ENCODE results near the gene GBA2. TPM values are rescaled to one million over a fixed set of nuclear protein-coding genes. Genes with fewer than 3 reads are reported as not detected.

The GBA2 gene
- total RNA-seq, 1 donor from 2014 or later: 98.6 TPM

DNA sequence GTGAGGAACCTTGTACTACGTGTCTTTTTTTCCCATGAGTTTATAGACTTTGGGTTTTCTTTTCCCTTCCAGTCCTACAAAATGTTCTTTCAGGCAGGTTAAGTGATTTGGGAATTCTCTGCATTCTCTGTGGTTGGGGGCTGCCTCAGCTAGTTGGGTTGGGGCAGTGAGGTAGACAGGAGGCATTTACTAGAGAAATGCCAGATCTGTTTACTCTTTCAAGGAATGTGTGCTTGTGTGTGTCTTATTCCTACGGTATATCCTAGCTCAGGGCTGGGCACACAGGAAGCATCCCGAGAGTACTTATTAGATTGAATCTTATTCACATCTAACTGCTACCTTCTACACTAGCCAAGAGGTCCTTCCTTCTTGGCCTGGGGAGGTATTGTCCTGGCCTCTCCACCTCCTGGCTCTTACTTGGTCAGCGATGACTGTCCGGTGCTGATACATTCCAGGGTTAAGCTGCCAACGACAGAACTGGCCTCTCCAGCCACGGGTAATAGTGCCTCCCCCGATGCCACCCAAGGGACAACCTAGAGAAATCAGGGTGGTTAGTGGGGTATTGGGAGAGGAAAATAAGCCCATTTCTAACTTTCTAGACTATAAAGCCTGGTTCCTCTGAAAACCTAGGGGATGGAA is 5.0 kb downstream of the GBA2 start:
- intact Hi-C loops (cut with DNase I): no loop called here
- DNase-seq (ENCODE audit: low spot score): no peak

DNA sequence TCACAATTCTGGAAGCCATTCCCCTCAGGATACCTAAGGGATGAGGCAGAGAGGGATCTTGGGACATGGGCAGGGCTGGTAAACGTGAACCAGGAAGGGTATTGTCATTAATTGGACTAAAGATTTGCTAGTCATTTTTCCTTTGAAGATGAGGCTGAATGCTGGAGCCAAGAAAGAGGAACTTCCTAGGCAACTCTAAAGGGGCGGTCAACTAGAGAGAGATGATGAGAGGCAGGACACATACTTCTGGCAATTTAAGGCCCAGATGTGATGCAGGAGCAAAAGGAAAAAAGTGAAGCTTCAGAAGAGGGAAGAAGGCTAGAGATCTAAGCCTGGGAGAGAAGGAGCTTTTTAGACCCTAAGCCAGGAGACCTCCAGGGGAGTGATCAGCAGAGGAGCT is 5.6 kb downstream of the GBA2 start:
- DNase-seq (ENCODE audit: low spot score): no peak
- intact Hi-C loops (cut with DNase I): no loop called here

DNA sequence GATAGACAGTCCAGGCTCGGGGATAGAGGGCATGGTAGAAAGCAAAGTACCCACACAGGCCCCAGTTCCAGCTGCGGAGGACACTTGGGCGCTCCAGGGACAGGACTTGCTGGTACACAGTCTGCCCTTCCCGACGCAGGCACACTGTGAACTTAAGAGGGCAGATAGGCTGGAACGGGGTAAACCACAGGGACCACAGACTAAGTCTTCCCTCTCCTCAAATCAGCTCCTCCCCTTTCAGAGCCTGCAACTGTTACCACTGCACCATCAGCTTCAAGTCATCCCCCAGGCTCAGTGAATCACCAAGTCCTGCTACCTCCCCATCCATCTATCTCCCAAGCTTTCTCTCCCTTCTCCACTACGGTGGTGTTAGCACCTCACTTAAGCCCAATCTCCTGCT is 7.3 kb downstream of the GBA2 start:
- intact Hi-C loops (cut with DNase I): no loop called here
- no peak for DNase-seq (ENCODE audit: low spot score)

DNA sequence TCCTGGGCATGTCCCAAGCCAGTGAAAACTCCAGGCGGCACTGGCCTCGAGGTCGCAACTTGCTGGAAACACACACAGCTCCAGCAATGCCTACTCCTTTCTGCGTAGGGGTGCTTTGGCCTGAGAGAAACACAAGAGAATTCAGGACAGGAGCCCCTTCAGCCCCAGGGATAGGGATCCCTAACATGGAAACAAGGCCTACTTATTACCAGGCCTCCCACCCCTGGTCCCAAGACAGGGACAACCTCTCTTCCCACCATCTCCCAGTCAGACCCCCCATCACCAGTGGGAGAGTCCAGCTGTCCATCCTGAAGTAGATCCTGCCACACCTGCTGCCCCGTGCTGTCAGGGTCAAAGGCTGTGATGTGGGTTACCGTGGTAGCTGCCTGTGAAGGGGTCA is 8.8 kb downstream of the GBA2 start:
- no peak for DNase-seq (ENCODE audit: low spot score)
- intact Hi-C loops (cut with DNase I): no loop called here

DNA sequence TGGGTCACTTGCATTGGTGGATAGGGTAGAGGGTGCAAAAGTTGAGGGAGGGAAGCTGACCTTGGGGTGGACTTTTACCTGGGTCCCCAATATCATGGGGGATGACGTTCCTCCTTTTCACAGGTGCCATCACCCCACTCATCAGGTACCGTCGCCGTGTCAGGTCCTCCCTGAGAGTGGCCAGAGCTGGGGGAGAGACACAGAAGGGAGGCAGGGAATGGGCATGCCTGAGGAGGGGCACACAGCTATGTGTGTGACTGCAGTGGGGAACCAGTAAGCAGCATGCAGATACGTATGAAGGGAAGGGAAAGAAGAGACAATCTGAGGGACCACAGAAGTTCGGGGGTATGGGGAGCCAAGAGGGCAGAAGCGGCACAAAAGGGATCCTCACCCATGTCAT is 10.1 kb downstream of the GBA2 start:
- intact Hi-C loops (cut with DNase I): no loop called here
- DNase-seq (ENCODE audit: low spot score): no peak

DNA sequence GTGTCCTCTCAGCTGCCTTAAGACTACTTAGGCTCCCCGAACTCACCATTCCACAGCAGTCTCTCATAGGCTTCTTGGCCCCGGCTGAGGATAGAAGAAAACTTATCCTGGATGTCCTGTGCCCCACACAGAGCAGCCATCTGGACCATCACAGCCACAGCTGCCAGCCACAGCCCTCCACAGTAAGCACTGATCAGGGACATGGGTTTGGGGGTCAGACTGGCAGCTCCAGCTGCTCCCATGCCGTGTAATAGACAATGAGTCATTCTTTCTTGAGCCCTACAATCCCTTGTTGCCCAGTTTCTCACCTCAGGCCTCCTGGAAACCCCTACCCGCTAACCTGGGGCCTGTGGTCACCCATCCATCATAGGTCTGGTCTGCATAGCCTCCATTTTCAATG is 10.8 kb downstream of the GBA2 start:
- intact Hi-C loops (cut with DNase I): no loop called here
- DNase-seq (ENCODE audit: low spot score): no peak

DNA sequence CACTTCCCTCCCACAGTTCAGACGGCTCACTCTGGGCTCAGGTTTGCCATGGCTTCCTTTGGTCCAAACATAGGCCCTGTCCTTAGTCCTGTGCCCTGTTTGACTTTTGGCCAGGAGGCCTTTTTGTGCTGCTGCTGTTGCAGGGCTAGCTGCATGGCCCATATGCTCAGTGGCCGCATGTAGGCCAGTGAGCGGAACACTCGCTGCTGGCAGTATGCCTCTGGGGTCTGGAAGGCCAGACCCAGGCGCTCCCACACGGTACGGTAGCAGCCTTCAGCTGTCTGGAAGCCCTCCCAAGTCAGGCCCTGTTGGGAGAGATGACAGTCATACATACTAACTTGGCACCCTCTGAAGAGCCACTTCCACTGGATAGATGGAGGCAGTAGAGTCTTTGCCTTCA is 11.9 kb downstream of the GBA2 start:
- DNase-seq (ENCODE audit: low spot score): no peak
- intact Hi-C loops (cut with DNase I): no loop called here

DNA sequence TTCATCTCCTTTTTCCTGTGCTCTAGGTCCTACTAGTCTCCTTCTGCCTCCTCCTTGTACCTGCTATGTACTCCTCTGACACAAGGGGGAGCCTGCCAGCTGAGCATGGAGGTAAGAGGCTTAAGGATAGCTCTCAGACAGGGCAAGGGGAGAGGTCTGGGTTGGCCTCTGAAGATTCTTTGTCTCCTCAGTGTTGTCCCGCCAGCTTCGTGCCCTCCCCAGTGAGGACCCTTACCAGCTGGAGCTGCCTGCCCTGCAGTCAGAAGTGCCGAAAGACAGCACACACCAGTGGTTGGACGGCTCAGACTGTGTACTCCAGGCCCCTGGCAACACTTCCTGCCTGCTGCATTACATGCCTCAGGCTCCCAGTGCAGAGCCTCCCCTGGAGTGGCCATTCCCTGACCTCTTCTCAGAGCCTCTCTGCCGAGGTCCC is 12.8 kb downstream of the GBA2 start:
- no peak for DNase-seq (ENCODE audit: low spot score)
- intact Hi-C loops (cut with DNase I): no loop called here

DNA sequence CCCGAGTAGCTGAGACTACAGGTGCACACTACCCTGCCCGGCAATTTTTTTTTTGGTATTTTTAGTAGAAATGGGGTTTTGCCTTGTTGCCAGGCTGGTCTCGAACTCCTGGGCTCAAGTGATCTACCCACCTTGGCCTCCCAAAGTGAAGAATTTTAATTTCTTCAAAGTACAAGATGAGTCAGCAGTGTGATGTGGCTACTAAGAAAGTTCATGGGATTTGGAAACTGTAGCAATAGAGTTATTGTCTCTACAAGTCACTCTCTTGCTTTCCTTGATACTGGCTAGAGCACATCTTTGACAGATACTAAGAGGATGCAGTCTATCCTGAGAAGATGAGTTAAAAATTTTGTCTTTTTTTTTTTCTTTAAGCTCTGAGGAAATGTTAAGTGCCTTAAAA is 14.9 kb downstream of the GBA2 start:
- intact Hi-C loops (cut with DNase I): loop anchor here (5.0 kb wide), 2 partner anchors 78 to 132 kb away; partner anchors contain the start of gene SPAG8
- no peak for DNase-seq (ENCODE audit: low spot score)

DNA sequence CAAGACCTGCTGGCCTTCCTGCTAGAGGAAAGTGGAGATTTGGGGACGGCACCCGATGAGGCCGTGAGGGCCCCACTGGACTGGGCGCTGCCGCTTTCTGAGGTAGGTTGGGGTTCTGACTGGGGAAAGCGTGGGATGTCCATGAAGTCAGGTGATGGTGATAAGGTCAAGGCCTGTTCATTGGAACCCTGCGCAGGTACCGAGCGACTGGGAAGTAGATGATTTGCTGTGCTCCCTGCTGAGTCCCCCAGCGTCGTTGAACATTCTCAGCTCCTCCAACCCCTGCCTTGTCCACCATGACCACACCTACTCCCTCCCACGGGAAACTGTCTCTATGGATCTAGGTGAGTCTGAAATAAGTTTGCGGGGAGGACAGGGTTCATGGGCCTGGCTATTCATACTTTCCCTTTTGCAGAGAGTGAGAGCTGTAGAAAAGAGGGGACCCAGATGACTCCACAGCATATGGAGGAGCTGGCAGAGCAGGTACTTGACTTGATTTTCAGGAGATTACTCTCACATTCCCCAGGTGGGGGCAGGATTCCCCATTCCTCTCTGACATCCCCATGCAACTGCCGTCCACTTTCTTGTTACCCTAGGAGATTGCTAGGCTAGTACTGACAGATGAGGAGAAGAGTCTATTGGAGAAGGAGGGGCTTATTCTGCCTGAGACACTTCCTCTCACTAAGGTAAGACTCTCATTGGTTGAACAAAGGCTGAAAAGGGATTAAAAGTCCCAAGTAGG is 16.1 kb downstream of the GBA2 start:
- DNase-seq (ENCODE audit: low spot score): no peak

DNA sequence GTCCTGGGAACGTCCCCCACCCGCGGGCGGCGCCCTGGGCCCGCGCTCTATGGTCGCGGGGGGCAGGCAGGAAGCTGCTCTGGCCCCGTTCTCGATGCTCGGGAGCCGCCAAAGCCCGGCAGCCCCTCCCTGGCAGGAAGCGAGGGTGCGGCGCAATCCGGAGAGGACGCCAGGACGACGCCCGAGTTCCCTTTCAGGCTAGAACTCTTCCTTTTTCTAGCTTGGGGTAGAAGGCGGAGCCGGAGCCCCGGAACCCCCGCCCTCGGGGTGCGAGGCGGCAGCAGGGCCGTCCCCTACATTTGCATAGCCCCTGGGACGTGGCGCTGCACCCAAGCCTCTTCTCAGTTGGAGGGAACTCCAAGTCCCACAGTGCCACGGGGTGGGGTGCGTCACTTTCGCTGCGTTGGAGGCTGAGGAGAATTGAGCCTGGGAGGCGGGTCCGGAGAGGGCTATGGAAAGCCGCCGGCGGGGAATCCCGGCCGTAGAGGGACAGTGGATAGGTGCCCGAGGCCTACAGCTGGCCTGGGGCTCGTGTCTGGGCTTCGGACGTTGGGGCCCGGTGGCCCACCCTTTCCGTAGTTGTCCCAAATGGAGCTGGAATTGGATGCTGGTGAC is 16.7 kb downstream of the GBA2 start, which contains the start of the genes CREB3 and TLN1:
TSS of gene CREB3 (plus strand) at position 482 of the 615 bp plus-strand sequence. CDS start at position 589, 107 bp downstream.
TSS of gene TLN1 (minus strand) at position 11 of the 615 bp plus-strand sequence. CDS start 6,501 bp downstream, outside the sequence.
- intact Hi-C loops (cut with DNase I): loop anchor here (1.0 to 5.0 kb wide), 4 partner anchors 17 to 130 kb away; partner anchors contain the start of genes GBA2, RGP1 and SPAG8
- DNase-seq (ENCODE audit: low spot score): peak; percentile 100

More for the DNA sequence above, 16.1 kb downstream of the GBA2 start:
- intact Hi-C loops (cut with DNase I): loop anchor here (1.0 to 5.0 kb wide), 4 partner anchors 16 to 131 kb away; partner anchors contain the start of genes GBA2, RGP1 and SPAG8

DNA sequence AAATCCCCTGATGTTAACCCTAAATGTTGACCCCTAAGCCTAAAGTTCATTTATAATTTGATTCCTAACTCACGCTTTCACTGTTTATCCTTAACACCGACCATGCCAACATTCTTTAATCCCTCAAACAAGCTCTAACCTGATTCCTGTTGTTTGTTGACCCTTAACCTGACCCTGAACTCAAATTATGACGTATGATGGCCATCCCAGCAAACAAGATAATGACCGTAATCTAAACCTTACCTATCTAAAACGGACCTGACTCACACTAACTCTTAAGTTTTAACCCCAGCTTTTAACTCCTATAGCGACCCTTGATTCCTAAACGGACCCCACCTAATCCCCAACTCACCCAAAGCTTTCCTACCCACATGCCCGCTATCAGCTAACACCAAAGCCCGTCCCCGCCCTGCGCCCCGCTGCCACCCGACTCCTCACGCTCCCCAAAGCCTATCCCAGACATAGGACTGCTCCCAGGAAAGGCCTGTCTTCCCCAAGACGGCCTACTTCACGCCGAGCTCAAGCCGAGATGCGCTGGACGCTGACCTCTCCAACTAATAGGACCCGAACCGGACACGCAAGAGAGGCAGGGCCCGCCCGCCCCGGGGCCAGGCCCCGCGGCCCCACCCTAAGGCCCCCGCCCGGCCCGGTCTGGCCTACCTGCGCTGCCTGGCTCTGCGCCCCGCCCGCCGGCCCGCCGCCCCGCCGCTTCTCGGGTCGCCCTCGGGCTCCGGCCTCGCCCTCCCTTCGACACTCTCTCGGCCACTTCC is 17.4 kb downstream of the GBA2 start:
- intact Hi-C loops (cut with DNase I): loop anchor here (1.0 to 5.0 kb wide), 5 partner anchors 17 to 129 kb away; partner anchors contain the start of genes GBA2, RGP1 and SPAG8
- no peak for DNase-seq (ENCODE audit: low spot score)

DNA sequence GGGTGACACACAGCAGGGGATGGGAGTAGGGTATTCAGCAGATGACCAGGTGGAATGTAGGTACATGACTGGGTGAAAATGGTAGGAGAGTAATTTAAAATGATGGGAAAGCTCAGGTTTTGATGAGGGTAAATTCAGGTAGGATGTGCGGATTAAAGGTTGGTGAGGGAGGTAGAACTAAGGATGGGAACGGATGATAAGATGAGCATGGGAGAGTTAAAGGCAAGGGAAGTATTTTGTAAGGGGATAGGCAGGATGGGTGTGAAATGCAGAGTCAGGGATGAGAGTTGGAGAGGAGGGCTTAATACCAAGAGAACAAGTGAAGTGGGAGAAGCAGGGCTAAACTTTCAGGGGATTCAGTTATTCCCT is 18.6 kb downstream of the GBA2 start:
- DNase-seq (ENCODE audit: low spot score): no peak
- intact Hi-C loops (cut with DNase I): loop anchor here (5.0 kb wide), 2 partner anchors 82 to 128 kb away; partner anchors contain the start of gene SPAG8

DNA sequence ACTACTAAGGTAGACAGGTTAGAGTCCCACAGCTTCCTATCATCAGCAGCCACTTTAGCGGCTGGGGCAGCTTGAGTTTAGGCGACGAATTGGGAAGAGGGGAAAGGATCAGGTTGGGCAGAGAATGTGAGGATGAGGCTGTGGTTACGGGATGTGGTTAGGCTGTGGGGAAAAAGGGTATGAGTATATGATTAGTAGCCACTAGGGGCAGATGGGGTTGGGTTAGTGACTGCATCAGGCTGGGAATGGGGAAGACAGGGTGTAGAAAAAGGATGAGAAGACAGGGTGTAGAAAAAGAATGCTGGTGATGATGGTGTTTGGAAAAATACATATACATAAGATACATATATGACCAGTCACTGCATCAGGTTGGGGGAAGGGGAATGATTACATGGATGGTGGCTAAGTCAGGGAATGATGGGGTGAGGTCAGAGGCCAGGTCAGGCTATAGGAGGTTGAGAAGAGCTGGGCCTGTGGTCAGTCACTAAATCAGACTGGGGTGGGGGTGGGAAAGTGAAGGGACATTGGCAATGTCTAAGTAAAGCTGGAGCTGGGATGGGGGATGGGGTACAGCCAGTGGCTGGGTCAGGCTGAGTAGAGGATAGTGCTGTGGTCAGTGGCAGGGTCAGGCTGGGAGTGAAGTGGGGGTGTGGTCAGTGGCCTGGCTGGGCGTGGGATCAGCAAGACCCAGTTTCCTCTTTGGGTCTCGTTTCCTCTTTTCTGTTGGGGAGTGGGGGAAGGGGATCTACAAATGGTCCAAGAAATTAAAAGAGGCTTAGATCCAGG is 19.1 kb downstream of the GBA2 start:
- intact Hi-C loops (cut with DNase I): loop anchor here (5.0 kb wide), 2 partner anchors 82 to 128 kb away; partner anchors contain the start of gene SPAG8

DNA sequence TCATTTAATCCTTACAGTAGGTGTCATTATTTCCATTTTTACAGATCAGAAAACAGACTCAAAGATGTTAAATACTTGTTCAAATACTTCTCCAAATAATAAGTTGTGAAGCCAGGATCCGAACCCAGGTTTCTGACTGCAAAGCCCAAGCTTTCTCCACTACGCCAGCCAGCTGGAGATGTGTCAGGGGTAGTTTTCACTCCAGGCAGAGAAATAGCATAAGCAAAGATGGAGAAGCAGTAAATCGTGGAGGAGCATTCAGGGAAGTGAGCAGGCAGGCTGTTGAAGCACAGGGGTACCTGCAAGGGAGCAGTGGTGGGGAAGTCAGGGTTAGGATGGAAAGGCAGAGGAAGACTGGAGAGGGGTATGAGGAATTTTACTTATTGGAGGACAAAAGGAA is 19.9 kb downstream of the GBA2 start:
- DNase-seq (ENCODE audit: low spot score): no peak
- intact Hi-C loops (cut with DNase I): no loop called here

More for the DNA sequence above, 19.1 kb downstream of the GBA2 start:
- peak; percentile 92 for DNase-seq (ENCODE audit: low spot score)

DNA sequence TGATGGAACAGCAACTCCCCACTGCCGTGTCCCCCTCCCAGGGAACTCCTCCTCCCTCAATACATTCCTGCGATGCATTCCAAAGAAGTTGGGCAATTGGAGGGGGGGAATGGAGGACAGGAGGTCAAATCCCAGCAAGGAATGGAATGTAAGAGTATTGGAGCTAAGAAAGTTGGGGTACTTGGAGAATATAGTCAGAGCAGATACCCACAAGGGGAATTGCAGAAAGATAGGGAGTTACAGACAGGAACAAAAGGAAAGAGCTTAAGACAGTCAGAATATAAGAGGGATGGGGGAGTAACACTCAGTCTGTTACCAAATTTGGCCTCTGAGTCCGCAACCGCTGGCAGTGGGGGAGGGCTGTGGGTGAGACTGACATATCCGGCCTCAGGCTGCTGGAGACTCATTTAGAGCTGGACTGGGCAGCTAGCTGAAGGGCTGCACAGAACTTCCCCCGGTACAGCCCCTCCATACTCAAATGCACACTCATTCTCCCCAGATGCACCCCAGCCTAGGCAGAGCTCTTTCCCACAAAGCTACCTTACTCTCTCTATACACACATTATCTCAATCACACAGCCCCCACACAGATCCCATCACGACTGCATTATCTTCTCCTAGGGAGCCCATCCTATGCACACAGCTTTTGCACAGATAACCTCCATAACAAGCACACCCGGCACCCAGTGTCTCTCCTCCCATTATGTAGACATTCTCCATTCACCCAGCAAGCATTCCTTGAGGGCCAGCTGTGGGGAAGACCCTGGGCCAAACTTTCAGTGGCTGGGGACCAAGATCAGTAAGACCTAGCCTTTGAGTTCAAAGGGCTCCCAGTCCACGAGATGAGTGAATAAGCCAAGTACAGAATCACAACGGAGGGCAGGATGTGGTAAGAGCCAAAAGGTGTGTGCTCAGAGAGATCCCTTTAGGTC is 20.7 kb downstream of the GBA2 start:
- peak; percentile 92 for DNase-seq (ENCODE audit: low spot score)
- intact Hi-C loops (cut with DNase I): no loop called here

DNA sequence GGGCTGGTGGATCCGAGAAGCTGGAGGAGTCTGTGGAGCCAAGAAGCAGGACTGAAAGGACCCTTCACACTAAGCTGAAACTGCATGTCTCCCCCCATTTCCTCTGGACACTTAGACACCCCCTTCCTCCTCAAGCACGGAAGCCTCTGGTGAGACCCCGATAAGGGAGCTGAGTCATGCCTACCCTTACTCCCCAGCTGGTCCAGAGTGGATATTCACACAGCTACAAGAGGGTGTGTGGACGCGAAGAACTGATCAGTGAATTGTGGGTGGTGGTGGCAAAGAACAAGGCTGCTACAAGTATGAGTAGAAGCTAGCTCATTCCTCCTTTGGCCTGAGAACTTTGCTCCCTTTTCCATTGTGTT is 21.4 kb downstream of the GBA2 start:
- DNase-seq (ENCODE audit: low spot score): no peak
- intact Hi-C loops (cut with DNase I): no loop called here

DNA sequence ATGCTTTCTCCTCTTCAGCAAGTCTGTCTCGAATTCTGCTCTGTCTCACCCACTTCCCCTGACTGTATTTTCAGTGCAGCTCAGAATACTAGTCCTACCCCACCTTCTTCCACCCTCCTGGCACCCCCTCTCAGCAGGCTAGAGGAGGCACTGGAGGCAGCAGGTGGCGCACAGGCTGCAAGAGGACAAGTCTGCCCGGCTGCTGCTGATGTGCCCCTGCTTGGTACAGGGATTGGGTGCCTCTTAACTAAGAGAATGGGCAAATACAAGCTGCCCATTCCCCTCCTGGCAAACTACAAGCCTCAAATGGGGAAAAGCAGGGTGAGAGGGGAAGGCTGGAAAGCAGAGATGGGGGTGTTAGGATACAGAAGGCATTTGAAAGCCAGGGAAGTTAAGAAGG is 22.1 kb downstream of the GBA2 start:
- DNase-seq (ENCODE audit: low spot score): no peak
- intact Hi-C loops (cut with DNase I): no loop called here

Data from cardiac septum (tissue), 1 donor.